ENCODE data around the gene SERPINI1.
A peak's percentile ranks its signal among the peaks of the same experiment; 100 is the strongest.

SERPINI1 gene

GRCh38 chr3:167736264-167736787 is 805 bp downstream of the SERPINI1 start:
- DNase-seq: no peak

DNA sequence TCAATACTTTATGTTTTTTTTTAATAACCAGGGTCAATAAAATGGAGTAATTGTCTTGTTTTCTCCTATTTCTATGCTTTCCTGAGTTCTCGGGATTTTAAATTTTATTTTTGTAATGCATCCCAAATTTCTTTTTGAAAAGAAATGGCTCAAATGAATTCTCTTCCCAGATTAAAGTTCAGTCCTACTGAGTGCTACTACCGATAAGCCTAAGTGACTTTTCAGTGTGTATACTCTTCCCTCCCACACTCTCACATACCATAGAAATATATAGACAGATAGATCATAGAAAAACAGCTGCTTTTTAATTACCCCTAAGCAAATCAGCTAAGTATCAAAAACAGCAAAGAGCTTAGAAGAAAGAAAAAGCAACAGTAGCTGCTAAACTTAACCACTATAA is 1.5 kb downstream of the SERPINI1 start:
- no peak for DNase-seq

GRCh38 chr3:167738037-167738436 is 2.5 kb downstream of the SERPINI1 start:
- no peak for DNase-seq

GRCh38 chr3:167739190-167739810 is 3.8 kb downstream of the SERPINI1 start:
- no peak for DNase-seq

DNA sequence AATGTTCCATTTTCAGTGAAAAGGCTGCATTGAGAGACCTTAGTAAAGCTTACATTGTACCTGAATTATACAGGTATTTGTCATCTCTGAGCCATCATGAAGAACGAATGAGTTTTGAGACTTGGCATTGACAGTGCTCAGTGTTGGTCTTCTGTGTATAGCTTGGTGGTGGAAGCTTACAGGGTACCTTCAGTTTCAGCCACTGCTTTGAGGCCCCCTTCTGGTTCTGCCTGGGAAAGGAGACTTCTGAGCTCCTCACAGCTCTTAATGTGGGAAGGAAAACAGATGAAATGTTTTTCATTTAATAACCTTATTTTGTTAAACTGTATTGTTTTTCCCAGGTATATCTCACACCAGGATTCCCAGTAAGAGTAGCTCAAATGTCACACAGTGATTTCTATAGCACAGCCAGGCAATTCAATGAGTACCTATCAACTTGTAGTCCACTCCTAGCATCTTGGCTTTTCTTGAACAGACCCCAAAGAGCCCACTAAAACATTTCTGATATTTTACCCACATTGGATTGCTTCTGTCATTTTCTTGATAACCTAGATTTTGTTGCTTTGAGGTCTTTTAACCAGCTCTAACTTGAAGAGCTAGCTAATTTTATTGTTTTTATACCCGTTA is 5.6 kb downstream of the SERPINI1 start:
- DNase-seq: peak in 1 of 2 experiments; percentile 33

GRCh38 chr3:167742338-167742737 is 6.8 kb downstream of the SERPINI1 start:
- DNase-seq: no peak

DNA sequence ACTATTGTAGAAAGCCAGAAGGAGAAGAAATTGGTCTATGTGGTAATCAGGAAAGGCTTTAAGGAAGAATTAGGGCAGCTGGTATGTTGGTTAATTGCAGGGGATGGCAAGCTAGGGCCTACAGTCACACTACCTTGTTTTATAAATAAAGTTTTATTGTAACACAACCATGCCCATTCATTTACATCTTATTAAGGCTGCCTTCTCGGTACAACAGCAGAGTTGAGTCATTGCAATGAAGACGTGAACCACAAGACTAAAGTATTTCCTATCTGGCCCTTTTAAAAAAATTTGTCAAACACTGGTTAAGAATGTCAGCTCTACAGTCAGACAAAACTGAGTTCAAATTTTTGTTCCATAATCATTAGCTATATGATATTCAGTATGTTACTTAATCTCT is 8.3 kb downstream of the SERPINI1 start:
- DNase-seq: no peak

GRCh38 chr3:167749209-167749608 is 13.7 kb downstream of the SERPINI1 start:
- no peak for DNase-seq

DNA sequence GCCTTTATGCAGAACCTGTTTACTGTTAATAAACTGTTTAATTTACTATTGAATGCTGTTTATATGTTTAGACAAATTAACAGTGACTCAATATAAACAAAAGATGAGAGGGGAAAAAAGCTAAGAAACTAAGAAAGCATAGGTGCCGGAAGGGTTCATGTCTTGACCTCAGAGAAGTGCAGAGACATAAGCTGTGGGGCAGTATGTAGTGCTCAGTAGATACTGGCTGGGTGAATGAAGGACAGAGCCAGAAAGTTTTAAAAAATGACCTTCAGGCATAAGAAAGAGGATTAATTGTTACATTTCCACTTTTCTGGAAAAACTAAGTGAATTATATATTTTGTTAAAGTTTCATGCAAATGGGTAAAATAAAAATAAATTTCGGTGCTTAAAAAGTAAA is 14.2 kb downstream of the SERPINI1 start:
- no peak for DNase-seq

- no peak for DNase-seq
Measured at GRCh38 chr3:167750272-167750971, 14.9 kb downstream of the SERPINI1 start.

DNA sequence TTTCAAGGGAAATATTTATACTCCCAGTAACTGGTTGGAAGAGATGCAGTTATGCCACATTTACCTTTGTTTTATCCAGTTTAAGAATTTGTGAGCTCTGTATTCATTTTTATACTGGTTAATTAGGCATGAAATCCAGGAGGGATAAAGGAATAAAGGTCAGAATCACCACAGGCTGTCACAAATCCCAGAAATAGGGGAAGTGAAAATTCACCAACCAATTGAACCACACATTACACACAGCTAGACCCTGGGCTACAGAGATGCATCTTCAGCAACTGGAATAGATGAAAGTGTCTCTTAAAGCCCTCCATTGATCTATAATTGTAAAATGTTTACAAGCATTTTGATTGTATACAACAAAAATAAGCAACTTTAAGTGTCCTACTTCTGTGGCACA is 18.5 kb downstream of the SERPINI1 start:
- DNase-seq: no peak

GRCh38 chr3:167761302-167761701 is 25.8 kb downstream of the SERPINI1 start:
- DNase-seq: no peak

DNA sequence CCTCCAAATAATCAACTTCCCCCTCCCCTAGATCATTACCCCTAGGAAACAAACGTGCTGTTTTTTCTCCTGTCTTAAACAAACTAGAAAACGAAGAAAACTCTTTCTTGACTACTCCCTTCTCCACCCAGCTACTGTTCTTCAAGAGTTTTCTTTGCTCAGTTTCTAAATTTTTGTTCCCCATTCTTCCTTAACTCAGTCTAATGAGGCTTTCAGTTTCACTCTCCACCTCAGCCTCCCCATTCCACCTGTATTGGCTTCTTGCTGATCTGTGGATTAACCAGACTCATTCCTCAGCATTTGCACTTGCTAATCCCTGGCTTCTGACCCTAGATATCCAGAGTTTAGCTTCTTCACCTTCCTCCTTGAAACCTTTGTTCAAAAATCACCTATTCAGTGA is 26.8 kb downstream of the SERPINI1 start:
- DNase-seq: no peak

GRCh38 chr3:167772992-167773391 is 37.5 kb downstream of the SERPINI1 start:
- DNase-seq: no peak

DNA sequence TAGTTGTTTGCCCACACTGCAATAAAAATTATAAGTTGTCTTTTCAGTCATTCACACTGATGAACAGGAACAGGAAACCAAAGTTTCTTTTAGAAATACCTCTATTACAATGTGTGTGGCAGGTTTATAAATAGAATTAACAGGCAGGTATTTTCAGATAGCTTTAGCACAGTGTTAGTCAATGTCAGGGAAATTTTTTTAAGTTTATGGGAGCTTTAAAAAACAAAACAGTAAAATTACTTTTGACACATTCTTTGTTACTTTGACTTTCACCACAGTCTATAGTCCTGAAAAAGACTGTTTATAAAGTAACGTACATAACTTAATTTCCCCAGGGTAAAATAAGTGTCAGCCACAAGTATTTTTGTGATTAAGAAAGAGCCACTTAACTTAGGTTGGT is 38.1 kb downstream of the SERPINI1 start:
- no peak for DNase-seq

GRCh38 chr3:167776066-167776685 is 40.7 kb downstream of the SERPINI1 start:
- DNase-seq: peak; percentile 52 to 59

DNA sequence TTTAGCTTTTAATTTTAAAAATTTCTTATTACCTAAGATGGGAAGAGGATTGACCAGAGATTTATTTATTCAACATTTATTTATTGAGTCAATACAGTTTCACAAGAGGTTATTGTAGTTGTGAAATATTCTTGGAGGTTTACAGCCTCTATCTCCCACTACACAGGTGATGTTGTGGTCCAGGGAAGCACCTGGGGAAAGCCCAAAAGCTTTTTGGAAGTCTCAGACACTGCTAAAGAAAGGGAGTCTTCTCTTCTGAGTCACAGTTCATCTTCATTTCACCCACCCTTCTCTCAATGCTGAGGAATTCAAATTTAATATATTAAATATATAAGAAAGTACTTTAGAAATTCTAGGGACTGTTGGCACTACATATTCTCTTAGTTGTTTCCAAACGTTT is 41.8 kb downstream of the SERPINI1 start:
- no peak for DNase-seq

- no peak for DNase-seq
Measured at GRCh38 chr3:167780214-167780883, 44.8 kb downstream of the SERPINI1 start.

- DNase-seq: peak in 1 of 2 experiments; percentile 40
Measured at GRCh38 chr3:167783781-167784180, 48.3 kb downstream of the SERPINI1 start.

DNA sequence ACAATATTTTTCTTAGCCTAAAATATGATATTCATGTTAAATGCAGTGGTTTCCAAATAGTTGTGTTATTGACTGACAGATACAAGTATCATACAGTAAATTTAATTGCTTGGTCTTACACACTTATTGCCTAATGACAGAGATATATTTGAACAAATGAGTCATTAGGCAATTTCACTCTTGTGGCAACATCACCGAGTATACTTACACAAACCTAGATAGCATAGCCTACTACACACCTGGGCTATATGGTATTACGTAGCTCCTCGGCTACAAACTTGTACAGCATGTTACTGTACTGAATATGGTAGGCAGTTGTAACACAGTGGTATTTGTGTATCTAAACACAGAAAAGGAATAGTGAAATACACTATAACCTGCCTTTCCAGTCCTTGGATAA is 50.3 kb downstream of the SERPINI1 start:
- DNase-seq: no peak

DNA sequence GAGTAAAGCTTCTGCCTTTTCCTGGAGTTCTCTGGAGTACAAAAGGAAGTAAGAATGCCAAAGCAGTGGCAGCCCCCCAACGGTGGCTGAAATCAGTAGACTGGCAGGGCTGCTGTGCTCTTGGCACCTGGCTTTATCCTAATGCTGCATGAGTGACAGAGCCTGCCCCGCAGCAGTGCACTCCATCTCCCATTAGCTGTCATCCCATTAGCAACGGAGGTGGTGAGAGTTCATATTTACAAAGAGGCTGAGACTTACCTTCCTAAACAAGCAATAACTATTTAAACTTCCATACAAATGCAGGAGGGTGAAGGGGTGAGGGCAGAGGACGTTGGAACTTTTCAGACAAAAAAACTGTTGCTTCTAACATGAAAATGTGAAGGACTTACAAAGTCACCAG is 51.9 kb downstream of the SERPINI1 start:
- no peak for DNase-seq

GRCh38 chr3:167798443-167798842 is 62.9 kb downstream of the SERPINI1 start:
- no peak for DNase-seq

GRCh38 chr3:167808910-167809309 is 73.4 kb downstream of the SERPINI1 start:
- DNase-seq: no peak

Data from NCI-H446 (cell line).